IMR-90 (cell line): ENCODE data around the gene SLC1A7. TPM values are rescaled to one million over a fixed set of nuclear protein-coding genes. Genes with fewer than 3 reads are reported as not detected.

Source experiments
- ATAC-seq: fragments of 200-7000 bp; cut with Tn5 transposase; 2 replicates; pipeline ENCODE4 v1.9.1; 2020; ENCODE audit warnings: low read depth, mild to moderate bottlenecking, moderate library complexity
- BruUV-seq: library from RNA; stranded (reverse); fragments of 400-500 nt; replicated peaks from 2 replicates; lab custom pipeline; 2021; lab: Mats Ljungman, UMichigan
- CTCF ChIA-PET: fragments of 300-600 bp; formaldehyde crosslinking; extraction: SDS; loops from one replicate; lab custom pipeline; 2021; ENCODE audit warnings: antibody characterized with exemption; lab: Yijun Ruan, JAX
- POLR2A ChIA-PET: fragments of 300-600 bp; sonication (Branson Sonifier 250); formaldehyde crosslinking; loops from one replicate; lab custom pipeline; 2022; ENCODE audit warnings: antibody characterized with exemption; ENCODE audit not compliant: unreplicated experiment; lab: Charles Lee
- DNase-seq: peaks from one replicate; pipeline ENCODE4 v3.0.0; 2013
- H2AFZ ChIP-seq: replicated peaks from 2 replicates; pipeline ENCODE3; 2013; ENCODE audit warnings: low read length, mild to moderate bottlenecking; ENCODE audit not compliant: poor library complexity
- H2AK5ac ChIP-seq: 2 replicates; pipeline ENCODE4 v1.6.1; 2013; ENCODE audit warnings: low read depth, low read length, inconsistent platforms
- H2AK9ac ChIP-seq: replicated peaks from 2 replicates; pipeline ENCODE3; 2013; ENCODE audit warnings: mild to moderate bottlenecking, low read depth, low read length, moderate library complexity; ENCODE audit not compliant: poor library complexity
- H2BK120ac ChIP-seq: 2 replicates; pipeline ENCODE4 v1.6.1; 2013; ENCODE audit warnings: low read depth, low read length, inconsistent platforms
- H2BK15ac ChIP-seq: 3 replicates; pipeline ENCODE4 v1.6.1; 2013; ENCODE audit warnings: low read depth, low read length, inconsistent platforms
- H2BK20ac ChIP-seq: 2 replicates; pipeline ENCODE4 v1.6.1; 2013; ENCODE audit warnings: low read depth, mild to moderate bottlenecking, inconsistent platforms, low read length, moderate library complexity
- H2BK5ac ChIP-seq: 2 replicates; pipeline ENCODE4 v1.6.1; 2013; ENCODE audit warnings: mild to moderate bottlenecking, low read depth, low read length, inconsistent platforms; ENCODE audit not compliant: poor library complexity, severe bottlenecking
- H3K14ac ChIP-seq: replicated peaks from 2 replicates; pipeline ENCODE4 v1.6.1; 2013; ENCODE audit warnings: low read depth, low read length, inconsistent platforms
- H3K18ac ChIP-seq: 2 replicates; pipeline ENCODE4 v1.6.1; 2013; ENCODE audit warnings: low read depth, low read length, control low read depth
- H3K23ac ChIP-seq: 2 replicates; pipeline ENCODE4 v1.6.1; 2013; ENCODE audit warnings: low read depth, low read length, inconsistent platforms
- H3K27ac ChIP-seq: 2 replicates; pipeline ENCODE4 v1.5.1; 2013; ENCODE audit warnings: mild to moderate bottlenecking, control low read depth, low read length; ENCODE audit not compliant: insufficient read depth
- H3K27me3 ChIP-seq: 2 replicates; pipeline ENCODE4 v1.6.1; 2013; ENCODE audit warnings: low read length; ENCODE audit not compliant: control insufficient read depth, insufficient read depth
- H3K36me3 ChIP-seq: 2 replicates; pipeline ENCODE4 v1.6.1; 2013; ENCODE audit warnings: low read length, mixed read lengths; ENCODE audit not compliant: control insufficient read depth, insufficient read depth
- H3K4ac ChIP-seq: 2 replicates; pipeline ENCODE4 v1.6.1; 2013; ENCODE audit warnings: low read depth, low read length, inconsistent platforms
- H3K4me1 ChIP-seq: 2 replicates; pipeline ENCODE4 v1.6.1; 2013; ENCODE audit warnings: low read length, mixed read lengths; ENCODE audit not compliant: control insufficient read depth, insufficient read depth
- H3K4me2 ChIP-seq: 2 replicates; pipeline ENCODE4 v1.6.1; 2013; ENCODE audit warnings: low read depth, mild to moderate bottlenecking, control low read depth, low read length, moderate library complexity
- H3K4me3 ChIP-seq: 2 replicates; pipeline ENCODE4 v1.5.1; 2013; ENCODE audit warnings: low read depth, mild to moderate bottlenecking, control low read depth, low read length, moderate library complexity; ENCODE audit not compliant: insufficient read depth
- H3K56ac ChIP-seq: 2 replicates; pipeline ENCODE4 v1.6.1; 2013; ENCODE audit warnings: low read length, inconsistent platforms; ENCODE audit not compliant: insufficient read depth; ENCODE audit errors: extremely low read depth
- H3K79me1 ChIP-seq, 2 experiments: 2 replicates each; pipeline ENCODE4 v1.6.1; 2013; ENCODE audit warnings: low read length in 2 of 2, inconsistent platforms in 1 of 2, low read depth in 1 of 2
- H3K9ac ChIP-seq: 2 replicates; pipeline ENCODE4 v1.6.1; 2013; ENCODE audit warnings: low read depth, low read length, control low read depth
- H3K9me1 ChIP-seq: 2 replicates; pipeline ENCODE4 v1.6.1; 2013; ENCODE audit warnings: low read length, inconsistent platforms; ENCODE audit not compliant: insufficient read depth
- H3K9me3 ChIP-seq: 2 replicates; pipeline ENCODE4 v1.6.1; 2013; ENCODE audit warnings: low read length; ENCODE audit not compliant: control insufficient read depth, insufficient read depth
- H4K20me1 ChIP-seq: 2 replicates; pipeline ENCODE4 v1.6.1; 2013; ENCODE audit warnings: low read length, inconsistent platforms; ENCODE audit not compliant: insufficient read depth
- H4K5ac ChIP-seq: 2 replicates; pipeline ENCODE4 v1.6.1; 2013; ENCODE audit warnings: mild to moderate bottlenecking, low read depth, low read length, control low read depth
- H4K8ac ChIP-seq, 2 experiments: 2 replicates each; pipeline ENCODE4 v1.6.1; 2013; ENCODE audit warnings: low read depth in 2 of 2, low read length in 2 of 2, control low read depth in 1 of 2, inconsistent platforms in 1 of 2
- H4K91ac ChIP-seq: 2 replicates; pipeline ENCODE4 v1.6.1; 2013; ENCODE audit warnings: low read depth, low read length, inconsistent platforms; ENCODE audit not compliant: insufficient read depth
- CHD1 ChIP-seq: IDR thresholded peaks from 2 replicates; pipeline ENCODE4 v1.6.1; 2012; ENCODE audit warnings: low read depth, low read length, improper control_type of control experiment
- WGBS, 2 experiments: methylation state at CpG; one replicate each; pipeline versions ENCODE4 v1.1.5 to v1.1.7; 2013; ENCODE audit warnings: missing lambda C conversion rate in 2 of 2; ENCODE audit not compliant: insufficient read length in 1 of 2; ENCODE audit errors: extremely low coverage in 2 of 2; 5-methylcytosine and 5-hydroxymethylcytosine counted together
- dilution Hi-C: fragments of 300-500 bp; cut with HindIII; formaldehyde crosslinking; loops from one replicate; pipeline ENCODE4 v1.14.3; 2018; ENCODE audit warnings: low sequenced_read_pairs; ENCODE audit not compliant: unreplicated experiment
- in situ Hi-C: fragments of 300-500 bp; cut with MboI; formaldehyde crosslinking; loops from 3 replicates; pipeline ENCODE4 v1.14.3; 2019; ENCODE audit warnings: low sequenced_read_pairs, inconsistent platforms, mixed read lengths
- intact Hi-C: fragments of 100-400 bp; cut with micrococcal nuclease; formaldehyde crosslinking; loops from 2 replicates; pipeline ENCODE4 v1.10.0; 2022
- polyA plus RNA-seq, 3 experiments: library from polyadenylated mRNA; depleted of rRNA; stranded (reverse); fragments of >200 nt; gene quantifications; 2 replicates each; pipeline ENCODE4 v1.2.3, GENCODE V29; 2012; ENCODE audit warnings: low replicate concordance in 1 of 3
- total RNA-seq: library from RNA; depleted of rRNA; stranded (reverse); fragments of >200 nt; gene quantifications from 2 replicates; pipeline ENCODE4 v1.2.3, GENCODE V29; 2012

Gene SLC1A7
- total and polyA plus RNA-seq, 2 of the 4 experiments (the other 2 are of a cell fraction): 0.05 TPM; not detected in 1

GRCh38 chr1:53134042-53134485 lies 8.4 kb downstream of the SLC1A7 start:
- H3K18ac ChIP-seq: peak overlapping the region; percentile 55
- peak overlapping the region; percentile 100 for H3K4ac ChIP-seq
- CTCF ChIA-PET: interaction anchor here (0.8 kb wide), 1 partner anchor 22 kb away, joined by 3 read pairs; no protein-coding TSS in a partner anchor
- WGBS, 2 experiments: 93% methylated on average over 2 of the region's 7 CpGs; no CpG with 5 or more reads in 1 of the 2 experiments
- peak overlapping the region; percentile 97 for H2BK20ac ChIP-seq
- H3K4me1 ChIP-seq: peaks cover 11% of the 10 kb centered on the region
- no peaks in the 10 kb centered on the region for H3K36me3 ChIP-seq
- H3K4me3 ChIP-seq: no peak overlapping the region
- peak overlapping the region; percentile 69; the same call in 2 of the 3 replicates for H2BK15ac ChIP-seq
- H3K9ac ChIP-seq: no peak overlapping the region
- POLR2A ChIA-PET: no interaction called here
- no TSS peak for BruUV-seq
- peak overlapping the region; percentile 88 for H3K23ac ChIP-seq
- H3K27ac ChIP-seq: peak overlapping the region; percentile 38; the same call in 1 of the 2 replicates
- peak overlapping the region; percentile 73 for H4K5ac ChIP-seq
- H3K9me3 ChIP-seq: peaks cover 4% of the 10 kb centered on the region
- H3K14ac ChIP-seq: peak overlapping the region; percentile 85
- no peak for DNase-seq
- TF ChIP-seq CHD1: no peak
- dilution Hi-C loops (no loop called here), in situ Hi-C loops (no loop called here), intact Hi-C loops (loop anchor here (2.0 kb wide), 1 partner anchor 25 kb away; no protein-coding TSS in a partner anchor)
- H3K9me1 ChIP-seq: peaks cover 21% of the 10 kb centered on the region
- H3K4me2 ChIP-seq: no peak overlapping the region
- H2BK120ac ChIP-seq: peak overlapping the region; percentile 94
- H2AFZ ChIP-seq: peak overlapping the region; percentile 78
- H3K56ac ChIP-seq: peak overlapping the region; percentile 5; the same call in 1 of the 2 replicates
- peak overlapping the region; percentile 71 to 93; a peak in 2 of 4 replicates for H4K8ac ChIP-seq
- no peak for ATAC-seq
- peak overlapping the region; percentile 57 for H2AK9ac ChIP-seq
- no peaks in the 10 kb centered on the region for H3K27me3 ChIP-seq
- H4K20me1 ChIP-seq: no peaks in the 10 kb centered on the region
- no peaks in the 10 kb centered on the region for H3K79me1 ChIP-seq
- H4K91ac ChIP-seq: peak overlapping the region; percentile 95
- H2AK5ac ChIP-seq: peak overlapping the region; percentile 76; the same call in 1 of the 2 replicates
- H2BK5ac ChIP-seq: peak overlapping the region; percentile 28
